ENCODE results near the gene APOL3.

GRCh38 chr22:36149441-36149840 is 11.1 kb downstream of the APOL3 start:
- no peak for TF ChIP-seq YY1 (IDR thresholded peaks at IDR 0.05; ENCODE audit: insufficient read depth, insufficient read length)
- TF ChIP-seq ZNF274 (IDR thresholded peaks at IDR 0.05; ENCODE audit: low read depth, low read length): no peak
- TF ChIP-seq SUZ12 (IDR thresholded peaks at IDR 0.05; ENCODE audit: extremely low read depth, insufficient read depth, insufficient read length): no peak
